Activated T-helper 1 cell treated with Interleukin-2 at 50 U/mL for 16 hours (primary cell): ENCODE data around the gene TBPL1.

Experiments
- DNase-seq: peaks from one replicate; pipeline ENCODE4 v3.0.0-alpha.2; 2020; ENCODE audit warnings: low read depth

The TBPL1 gene

DNA sequence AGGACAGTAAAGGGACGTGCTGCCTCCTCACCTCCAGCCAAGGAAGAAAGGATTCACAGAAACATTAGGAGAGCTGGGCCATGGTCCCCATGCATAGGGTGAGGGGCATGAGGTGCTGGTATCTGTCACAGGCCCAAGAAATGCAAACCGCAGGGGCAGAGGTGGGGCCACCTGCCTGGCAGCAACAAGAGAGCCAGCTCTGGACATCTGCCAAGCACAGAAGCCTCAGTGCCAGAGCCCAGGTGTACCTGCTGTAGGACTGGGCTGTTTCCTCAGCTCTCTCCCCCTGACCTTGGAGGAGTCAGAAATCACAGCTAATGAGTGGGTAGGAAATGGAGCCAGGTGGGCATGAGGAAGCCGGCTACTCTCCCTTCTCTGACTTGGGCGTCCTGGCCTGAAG, 54.1 kb downstream of the TBPL1 start:
- DNase-seq: no peak

DNA sequence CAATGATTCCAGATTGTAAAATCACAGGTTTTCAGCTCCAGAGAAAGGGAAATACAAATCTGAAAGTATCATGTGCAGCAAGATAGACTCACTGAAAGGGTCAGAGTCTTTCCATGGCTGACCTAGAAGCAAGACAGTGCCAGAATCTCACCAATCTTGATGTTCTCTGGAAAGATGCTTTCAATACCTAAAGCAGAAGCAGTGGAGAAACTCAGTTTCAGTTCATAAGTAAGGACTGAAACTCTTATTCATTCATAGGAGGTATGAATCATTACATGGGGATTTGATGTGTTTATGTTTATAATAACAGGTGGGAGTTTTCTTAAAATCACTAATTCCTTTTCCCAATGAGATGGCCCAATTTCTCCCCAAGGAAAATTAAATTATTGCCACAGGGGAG, 56.9 kb downstream of the TBPL1 start:
- no peak for DNase-seq

DNA sequence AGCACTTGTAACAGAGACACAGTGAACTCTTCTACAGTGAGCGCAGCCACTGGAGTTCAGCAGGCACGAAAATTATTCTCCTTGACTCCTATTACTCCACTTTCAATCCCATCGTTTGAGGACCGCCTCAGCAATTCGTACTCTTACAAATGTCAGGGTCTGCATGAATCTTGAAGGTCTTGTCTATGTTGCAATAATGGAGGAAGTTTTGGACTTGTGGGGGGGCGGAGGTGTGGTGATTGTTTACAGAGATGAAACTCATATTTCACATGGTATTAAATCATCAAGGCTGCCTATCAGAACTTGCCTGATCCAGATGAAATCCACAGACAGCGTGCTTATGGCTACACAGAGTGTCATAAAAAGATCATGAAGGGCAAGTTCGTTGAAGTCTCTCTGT, 57.4 kb downstream of the TBPL1 start:
- no peak for DNase-seq

DNA sequence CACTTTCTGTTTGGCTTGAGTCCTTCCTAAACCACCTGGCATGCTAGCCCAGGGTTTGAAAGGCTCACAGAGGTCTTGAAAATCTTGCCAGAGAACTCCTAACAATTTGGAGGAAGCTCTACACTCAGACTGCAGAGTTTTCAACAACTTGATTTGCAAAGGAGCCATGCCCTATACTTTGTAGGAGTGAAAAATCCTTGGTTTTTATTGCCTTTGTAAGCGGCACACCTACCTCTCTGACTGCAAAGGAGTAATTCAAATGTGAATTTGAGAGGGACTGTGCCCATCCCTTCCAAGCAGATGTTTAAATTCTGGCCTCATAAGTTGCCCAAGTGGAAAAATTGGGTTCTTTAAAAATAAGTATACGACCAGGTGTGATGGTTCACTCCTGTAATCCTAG, 58.0 kb downstream of the TBPL1 start:
- no peak for DNase-seq

DNA sequence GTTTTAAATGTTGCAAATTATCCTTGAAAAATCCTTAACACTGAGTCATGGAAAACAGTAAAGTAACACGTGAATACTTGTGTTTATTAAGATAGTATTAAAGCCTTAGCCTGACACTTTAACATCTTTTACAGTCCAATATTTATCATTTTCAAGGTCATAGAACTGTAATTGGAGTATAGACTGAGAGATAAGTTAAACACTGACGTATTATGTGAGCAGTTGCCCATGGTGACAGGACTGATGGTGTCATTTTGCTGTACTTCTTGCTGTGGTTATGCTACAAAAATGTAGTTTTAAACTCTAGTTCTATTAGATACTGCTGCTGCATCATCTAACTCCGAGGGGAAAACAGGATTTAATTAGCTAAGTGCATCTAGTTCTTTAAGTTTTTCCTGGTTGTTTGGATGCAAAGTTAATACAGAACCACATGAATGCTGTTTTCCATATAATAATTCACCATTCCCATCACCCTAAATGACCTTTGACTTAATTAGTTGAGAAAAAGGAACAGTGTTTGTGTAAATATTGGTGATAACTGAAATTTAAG, 61.6 kb downstream of the TBPL1 start:
- no peak for DNase-seq

DNA sequence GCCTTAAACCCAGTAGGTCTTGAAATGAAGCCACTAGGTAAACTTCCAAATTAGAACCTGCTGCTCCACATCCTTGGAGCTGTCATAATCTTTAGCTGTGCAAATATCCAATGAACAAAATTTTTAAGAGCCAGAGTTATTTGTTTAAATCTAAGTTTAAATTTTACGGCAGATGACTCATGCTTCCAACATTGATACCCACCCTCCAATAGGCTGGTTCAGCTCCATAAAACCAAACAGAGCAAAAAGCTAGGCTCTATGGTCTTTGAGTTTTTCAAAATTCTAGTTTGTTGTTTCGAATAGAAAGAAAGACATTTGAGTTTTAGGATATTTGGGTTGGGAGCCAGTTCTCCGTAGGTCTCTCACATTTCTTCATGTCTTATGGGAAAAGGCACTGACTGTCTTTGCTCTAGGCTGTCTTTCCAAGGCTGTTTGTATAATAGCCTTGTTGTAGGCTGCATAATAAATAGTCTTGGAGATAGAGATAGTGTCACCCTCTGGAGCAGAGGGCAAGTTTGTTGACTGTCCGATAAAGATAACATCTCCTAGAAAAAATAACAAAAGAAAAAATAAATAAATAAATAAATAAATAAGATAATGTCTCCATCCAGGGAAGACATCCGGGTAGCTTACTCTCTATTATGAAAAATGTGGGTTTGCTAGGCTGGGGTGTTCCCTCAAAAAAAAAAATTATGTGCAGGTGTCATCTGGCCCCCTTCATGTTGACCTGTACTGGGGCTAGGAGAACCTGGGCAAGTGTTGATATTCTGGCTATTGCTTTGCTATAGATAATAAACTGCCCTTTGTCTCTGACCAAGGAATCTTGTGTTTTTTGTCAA, 62.9 kb downstream of the TBPL1 start:
- DNase-seq: no peak

DNA sequence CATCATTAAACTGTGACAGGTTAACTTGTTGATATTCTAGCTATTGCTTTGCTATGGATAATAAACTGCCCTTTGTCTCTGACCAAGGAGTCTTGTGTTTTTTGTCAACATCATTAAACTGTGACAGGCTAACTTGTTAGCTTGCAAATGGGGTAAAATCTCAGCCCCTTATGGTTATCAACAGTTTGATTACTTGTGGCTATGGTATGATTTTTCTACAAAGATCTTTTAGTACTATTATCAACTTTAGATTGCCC, 63.5 kb downstream of the TBPL1 start:
- no peak for DNase-seq

DNA sequence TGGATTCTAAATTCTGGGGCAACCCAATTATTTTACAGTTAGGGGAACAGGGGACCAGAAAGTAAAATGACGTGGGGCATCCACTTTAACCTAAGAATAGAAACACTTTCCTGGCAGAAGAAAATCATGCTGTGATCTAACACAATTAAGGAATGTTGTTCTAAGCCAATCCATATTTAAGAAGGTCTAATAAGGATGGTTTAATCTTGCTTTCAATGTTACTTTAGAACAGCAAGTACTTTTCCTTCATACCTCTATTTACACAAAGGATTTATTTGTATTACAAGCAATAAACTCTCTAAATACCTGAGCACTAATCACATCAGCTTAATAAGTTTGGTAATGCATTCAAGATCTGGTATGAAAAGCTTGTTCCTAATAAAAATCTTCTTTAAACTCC, 67.0 kb downstream of the TBPL1 start:
- DNase-seq: no peak

DNA sequence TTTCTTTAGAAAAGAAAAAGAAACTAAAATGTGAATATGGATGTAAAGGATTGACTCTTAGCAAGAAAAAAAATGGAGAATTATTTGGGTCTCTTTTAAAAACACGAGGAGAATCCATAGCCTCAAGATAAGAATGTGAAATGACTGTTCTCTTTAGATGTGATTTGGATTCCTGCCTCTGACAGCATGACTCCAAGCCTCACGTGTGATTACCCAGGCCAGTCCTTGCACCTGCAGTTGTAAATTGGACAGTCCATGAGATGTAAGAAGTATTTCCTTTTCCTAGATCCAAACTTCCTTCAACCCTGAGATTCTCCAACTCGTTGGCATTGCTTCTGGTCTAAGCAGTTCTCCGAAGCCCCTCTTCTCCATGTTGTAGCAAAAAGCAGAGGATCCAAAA, 67.5 kb downstream of the TBPL1 start:
- DNase-seq: no peak

DNA sequence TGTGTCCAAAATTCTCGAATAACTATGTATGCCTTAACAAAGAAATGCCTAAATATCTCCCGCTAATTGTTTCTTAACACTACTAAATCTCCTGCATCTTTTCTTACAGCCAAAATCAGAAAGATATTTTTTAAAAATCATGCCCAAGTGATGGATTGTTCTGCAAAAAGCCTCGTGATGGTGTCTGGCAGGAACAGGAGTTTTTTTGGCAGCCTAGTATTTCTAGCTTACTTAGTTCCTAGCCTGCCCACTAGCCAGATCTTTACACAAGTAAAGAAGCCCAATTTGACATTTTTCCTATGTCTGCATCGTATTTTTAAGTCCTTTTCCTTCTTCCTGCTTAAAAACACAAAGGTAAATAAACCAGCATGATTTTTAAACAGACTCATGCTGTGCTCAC, 67.9 kb downstream of the TBPL1 start:
- no peak for DNase-seq

DNA sequence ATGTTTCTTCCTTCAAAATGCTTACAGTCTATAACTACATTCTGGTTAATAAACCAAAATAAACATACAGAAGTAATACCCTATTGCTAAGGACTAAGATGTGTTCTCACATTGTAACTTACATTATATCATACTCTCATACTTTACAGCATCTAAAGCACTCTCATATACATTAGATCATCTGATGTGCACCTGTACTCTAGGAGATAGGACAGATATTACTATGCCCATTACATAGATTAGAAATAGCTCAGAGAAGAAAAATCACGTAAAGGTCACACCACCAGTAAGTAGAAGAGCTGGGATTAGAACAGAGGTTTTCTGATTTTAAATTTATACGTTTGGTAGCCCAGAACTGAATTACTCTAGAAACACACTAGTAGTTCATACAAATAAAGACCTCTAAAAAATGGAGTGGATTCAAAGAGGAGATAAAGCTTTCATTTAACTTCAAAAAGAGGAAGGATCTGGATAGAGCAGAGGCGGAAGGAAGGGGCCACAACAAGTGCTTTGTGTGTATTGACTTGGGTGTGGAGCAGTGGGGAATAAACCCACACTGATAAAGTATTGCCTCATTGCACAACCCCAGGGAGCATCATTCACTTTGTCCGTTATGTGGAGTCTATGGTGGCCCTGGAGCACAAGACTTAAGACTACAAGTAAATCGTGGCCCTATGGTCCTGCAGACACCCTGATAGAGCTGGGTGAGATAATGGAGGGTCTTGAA, 68.5 kb downstream of the TBPL1 start:
- DNase-seq: no peak

DNA sequence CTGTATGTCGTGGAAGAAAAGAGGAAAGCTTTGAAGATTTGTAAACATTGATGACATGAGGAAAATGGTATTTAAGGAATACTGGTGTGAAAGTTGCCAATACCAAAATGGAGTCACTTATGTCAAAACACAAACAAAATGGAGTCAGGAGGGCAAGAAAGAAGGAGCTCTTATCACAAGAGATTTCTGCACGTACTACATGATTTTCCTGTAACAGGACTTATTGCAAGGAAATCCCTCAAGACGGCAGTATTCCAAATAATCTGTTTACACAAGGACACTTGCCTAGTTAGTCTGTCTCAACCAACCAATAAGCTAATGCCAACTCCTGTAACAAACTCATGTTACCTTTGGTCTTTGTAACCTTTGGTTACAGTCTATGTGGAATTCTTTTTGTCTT, 69.6 kb downstream of the TBPL1 start:
- DNase-seq: no peak

DNA sequence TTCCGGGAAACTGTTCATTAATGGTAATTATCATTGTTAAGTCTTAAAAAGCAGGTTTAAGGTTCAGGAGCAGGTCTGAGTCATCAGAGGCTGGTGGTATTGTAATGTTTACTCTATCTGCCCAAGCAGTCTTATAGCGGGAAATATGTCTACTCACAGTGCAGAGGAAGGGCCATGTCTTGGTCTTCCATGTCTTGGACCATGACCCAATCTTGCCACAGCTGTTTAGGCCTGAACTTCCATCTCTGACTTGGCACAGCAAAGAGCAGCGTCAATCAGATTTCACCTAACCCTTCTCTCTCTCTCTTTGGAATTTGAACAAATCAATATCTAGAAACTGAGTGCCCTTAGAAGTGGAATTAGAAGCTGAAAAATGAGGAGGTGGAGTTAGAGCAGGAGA, 73.6 kb downstream of the TBPL1 start:
- DNase-seq: no peak

DNA sequence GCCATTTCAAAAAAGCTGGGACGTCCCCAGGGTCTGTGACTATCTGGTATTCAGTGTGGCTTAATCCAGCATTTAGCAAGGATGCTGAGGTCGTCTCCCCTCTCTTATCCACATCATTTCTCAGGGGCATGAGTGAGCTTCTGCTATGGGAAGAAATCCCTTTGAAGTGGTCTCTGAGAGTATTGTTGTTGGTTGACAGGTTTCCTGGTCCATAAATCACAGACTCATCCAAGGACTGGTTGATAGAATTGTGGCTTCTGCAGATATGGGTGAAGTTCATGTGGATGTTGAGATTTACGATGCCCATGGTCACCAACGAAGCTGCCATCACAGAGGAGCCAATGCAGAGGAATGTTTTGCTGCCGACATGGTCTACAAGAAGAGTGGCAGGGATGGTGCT, 75.4 kb downstream of the TBPL1 start:
- no peak for DNase-seq

DNA sequence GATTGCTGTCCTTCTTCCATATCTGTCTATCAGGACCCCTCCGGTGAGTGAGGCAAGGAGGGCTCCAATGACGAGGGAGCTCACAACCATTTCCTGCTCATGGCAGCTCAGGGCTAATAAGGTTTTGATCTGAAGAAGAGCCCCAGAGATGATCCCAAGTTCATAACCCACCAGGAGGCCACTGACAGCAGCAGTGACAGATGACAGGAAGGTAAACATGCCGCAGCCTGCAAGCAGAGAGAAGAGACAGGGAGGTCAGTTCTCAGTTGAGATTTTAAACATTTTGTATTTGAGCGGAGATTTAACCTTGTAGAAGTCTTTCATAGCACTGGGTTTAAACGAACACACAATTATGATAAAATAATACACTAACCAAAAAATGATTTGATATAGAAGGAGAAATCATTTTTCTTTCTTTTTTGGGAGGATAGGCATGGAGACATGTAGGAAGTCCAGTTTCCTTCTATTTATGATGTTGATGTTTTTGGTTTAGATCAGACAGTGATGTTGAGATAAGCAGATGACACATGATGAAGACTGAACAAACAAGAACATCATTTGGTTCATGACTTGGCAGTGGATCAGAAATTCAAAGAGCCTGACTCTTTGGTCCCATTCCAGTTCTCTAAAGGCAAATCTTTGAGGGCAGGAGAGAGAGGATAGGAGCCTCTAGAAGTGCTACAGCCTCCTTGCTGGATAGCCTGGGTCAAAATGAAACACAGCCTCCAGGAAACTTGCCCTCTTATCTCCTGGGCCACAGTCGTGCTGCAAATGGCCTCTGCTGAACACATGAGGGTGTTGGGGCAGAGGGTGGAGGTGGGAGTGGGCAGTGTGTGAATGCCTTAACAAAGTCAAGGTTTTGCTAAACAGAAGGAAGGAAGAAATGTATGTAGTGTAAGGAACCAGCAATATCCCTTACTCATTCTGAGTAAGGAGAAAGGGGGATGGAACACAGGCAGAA, 76.8 kb downstream of the TBPL1 start:
- no peak for DNase-seq

DNA sequence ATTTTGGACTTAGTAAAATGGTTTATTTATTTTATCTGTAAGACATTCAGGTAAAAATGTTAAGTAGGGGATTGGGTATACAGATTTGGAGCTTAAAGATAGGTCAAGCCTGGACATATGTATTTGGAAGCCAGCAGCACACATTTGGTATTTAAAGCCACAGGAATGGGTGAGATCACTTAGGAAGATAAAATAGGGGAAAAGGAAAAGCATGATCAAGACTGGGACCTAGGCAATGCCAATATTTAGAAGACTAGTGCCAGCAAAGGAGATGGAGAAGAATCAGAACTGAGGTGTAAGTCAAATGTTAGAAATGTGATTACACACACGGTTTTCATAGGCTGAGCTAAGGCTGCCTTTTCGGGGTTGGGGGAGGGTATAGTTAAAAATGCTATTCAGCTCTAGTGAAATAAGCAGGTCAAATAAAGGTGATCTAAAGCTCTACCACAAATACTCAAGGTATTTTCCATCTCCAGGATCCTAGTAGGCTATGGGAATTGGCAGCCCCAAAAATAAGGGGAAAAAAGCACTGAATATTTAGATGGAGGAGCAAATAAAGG, 78.8 kb downstream of the TBPL1 start:
- DNase-seq: no peak

DNA sequence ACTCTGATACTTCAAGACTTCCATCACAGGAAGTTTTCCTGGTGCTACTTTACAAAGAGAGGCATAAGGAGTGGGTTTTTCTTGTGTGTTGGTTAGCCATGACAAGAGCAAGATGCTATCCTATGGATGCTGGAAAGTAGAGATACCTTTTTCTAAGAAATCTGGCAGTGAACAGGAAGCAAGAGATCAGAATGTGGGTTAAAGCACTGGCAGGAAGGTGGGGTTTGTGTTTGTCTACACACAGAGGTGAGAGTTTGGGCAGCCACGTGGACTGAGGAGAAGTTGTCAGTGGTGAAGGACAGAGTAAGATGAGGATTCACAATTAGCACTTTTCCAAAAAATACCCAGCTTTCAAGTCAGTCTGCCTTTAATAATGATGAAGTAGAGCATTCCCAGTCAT, 81.5 kb downstream of the TBPL1 start:
- DNase-seq: no peak

DNA sequence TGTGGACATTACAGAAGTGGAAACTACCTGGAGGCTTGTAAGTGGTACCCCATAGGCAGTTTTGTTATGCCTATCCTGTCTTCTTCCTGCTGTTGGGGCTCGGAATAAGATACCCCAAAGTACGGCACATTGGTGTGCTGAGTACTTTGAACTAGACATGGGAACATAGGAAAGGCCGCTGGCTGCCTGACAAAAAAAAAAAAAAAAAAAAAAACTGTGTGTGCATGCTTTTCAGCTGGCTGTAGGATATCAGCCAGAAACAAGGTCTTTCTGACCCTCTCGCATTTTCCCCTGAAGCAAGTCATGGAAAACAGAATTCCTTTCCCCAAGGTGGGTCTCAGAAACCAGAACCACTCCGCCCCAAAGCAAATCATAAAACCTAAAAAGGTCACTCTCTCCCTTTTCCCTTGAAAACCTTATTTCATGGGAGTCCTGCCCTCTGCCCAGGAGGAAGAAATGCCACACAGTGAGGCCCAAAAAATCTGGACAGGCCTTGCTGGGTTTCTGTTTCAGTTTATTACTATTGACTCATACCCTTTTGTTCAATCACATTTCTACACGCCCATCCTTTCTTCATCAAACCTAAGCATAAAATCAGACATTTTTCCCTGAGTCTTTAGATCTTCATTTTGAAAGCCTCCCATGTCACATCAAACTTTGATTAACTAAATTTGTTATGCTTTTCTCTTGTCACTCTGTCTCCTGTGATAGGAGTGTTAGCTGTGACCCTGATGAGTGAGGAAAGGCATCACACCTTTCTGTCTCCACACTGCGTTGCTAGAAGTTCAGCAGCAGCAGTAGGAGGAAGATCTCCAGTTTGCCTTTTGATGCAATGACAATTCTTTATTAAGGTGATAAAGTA, 82.2 kb downstream of the TBPL1 start:
- DNase-seq: no peak

DNA sequence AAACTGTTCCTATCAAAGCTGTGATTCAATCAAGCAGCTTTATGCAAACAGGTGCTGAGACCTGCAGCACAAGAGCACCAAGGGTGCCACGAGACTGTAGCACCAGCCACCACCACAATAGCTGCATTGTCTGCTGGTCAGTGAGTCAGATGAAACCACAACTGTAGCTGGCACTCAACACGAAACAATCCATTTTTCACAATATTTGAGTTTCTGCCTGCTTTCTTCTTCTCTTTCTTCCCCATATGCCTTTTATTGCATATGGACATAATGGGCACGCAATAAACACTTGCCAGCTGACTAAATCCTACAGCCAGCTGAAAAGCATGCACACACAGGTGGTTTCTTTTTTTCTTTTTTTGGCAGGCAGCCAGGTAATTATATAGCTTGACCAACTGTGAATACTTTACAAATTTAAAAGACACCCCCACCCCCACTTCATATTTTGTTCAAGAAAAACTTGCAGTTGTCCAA, 82.8 kb downstream of the TBPL1 start:
- no peak for DNase-seq

DNA sequence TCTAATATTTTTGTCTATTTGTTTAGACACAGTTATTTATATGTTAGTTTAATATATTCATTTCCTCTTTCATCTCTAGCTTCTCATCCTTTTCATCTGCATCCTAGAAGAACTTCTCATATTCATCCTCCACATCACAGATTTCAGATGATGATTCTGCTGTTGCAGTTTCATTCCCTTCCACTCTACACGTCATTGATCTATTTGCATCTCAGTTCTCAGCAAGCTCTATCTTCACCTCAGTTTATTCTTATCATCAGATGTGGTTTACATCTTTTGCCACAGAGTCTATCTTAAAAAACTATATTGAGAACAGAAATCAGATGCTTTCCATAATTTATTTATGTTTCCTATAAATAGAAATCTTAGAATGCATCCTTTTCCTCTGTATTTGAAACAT, 86.1 kb downstream of the TBPL1 start:
- no peak for DNase-seq
